ENCODE data around the gene CTSC.

Gene CTSC

GRCh38 chr11:88353835-88354496, 16.4 kb upstream of the CTSC start:
- no peak overlapping the region for H3K4me3 ChIP-seq (ENCODE audit: low read length)
- DNase-seq (ENCODE audit: low read depth) = no peak
- no peak for TF ChIP-seq CTCF (conservative IDR thresholded peaks at IDR 0.05; ENCODE audit: low read depth, low read length)

GRCh38 chr11:88353386-88353785, 15.8 kb upstream of the CTSC start:
- no peak for DNase-seq (ENCODE audit: low read depth)
- TF ChIP-seq CTCF (conservative IDR thresholded peaks at IDR 0.05; ENCODE audit: low read depth, low read length) = no peak
- no peak overlapping the region for H3K4me3 ChIP-seq (ENCODE audit: low read length)

- TF ChIP-seq CTCF (conservative IDR thresholded peaks at IDR 0.05; ENCODE audit: low read depth, low read length) = no peak
- H3K4me3 ChIP-seq (ENCODE audit: low read length) = no peak overlapping the region
- peak; percentile 84 for DNase-seq (ENCODE audit: low read depth)
These were observed 14.6 kb upstream of the CTSC start for GRCh38 chr11:88352139-88352538.

- TF ChIP-seq CTCF (conservative IDR thresholded peaks at IDR 0.05; ENCODE audit: low read depth, low read length) = no peak
These were observed 11.3 kb upstream of the CTSC start for GRCh38 chr11:88348870-88349269.

GRCh38 chr11:88345949-88346348, 8.4 kb upstream of the CTSC start:
- DNase-seq (ENCODE audit: low read depth) = no peak
- H3K4me3 ChIP-seq (ENCODE audit: low read length) = no peak overlapping the region
- no peak for TF ChIP-seq CTCF (conservative IDR thresholded peaks at IDR 0.05; ENCODE audit: low read depth, low read length)

More at GRCh38 chr11:88348870-88349269, 11.3 kb upstream of the CTSC start:
- no peak overlapping the region for H3K4me3 ChIP-seq (ENCODE audit: low read length)
- DNase-seq (ENCODE audit: low read depth) = no peak

GRCh38 chr11:88345408-88345807, 7.9 kb upstream of the CTSC start:
- TF ChIP-seq CTCF (conservative IDR thresholded peaks at IDR 0.05; ENCODE audit: low read depth, low read length) = no peak
- no peak for DNase-seq (ENCODE audit: low read depth)
- H3K4me3 ChIP-seq (ENCODE audit: low read length) = no peak overlapping the region

- TF ChIP-seq CTCF (conservative IDR thresholded peaks at IDR 0.05; ENCODE audit: low read depth, low read length) = no peak
- no peak overlapping the region for H3K4me3 ChIP-seq (ENCODE audit: low read length)
- DNase-seq (ENCODE audit: low read depth) = no peak
These were observed 7.3 kb upstream of the CTSC start for GRCh38 chr11:88344869-88345268.

Measured in retinal pigment epithelial cell (primary cell).